H9 (cell line): ENCODE data around the gene DUS2. TPM values are rescaled to one million over a fixed set of nuclear protein-coding genes. Genes with fewer than 3 reads are reported as not detected.

Source experiments
- DNase-seq: peaks from one replicate; pipeline ENCODE4 v3.0.0-alpha.2; 2017
- H2AFZ ChIP-seq: one replicate; pipeline ENCODE4 v1.6.1; 2013; ENCODE audit warnings: mild to moderate bottlenecking, low read length, control low read depth, moderate library complexity
- H2AK5ac ChIP-seq: 2 replicates; pipeline ENCODE4 v1.6.1; 2013; ENCODE audit warnings: low read length, control low read depth, mixed read lengths; ENCODE audit not compliant: insufficient read length
- H2BK120ac ChIP-seq: one replicate; pipeline ENCODE4 v1.6.1; 2013; ENCODE audit warnings: low read depth, mild to moderate bottlenecking, low read length, control low read depth, inconsistent platforms; ENCODE audit not compliant: poor library complexity, severe bottlenecking
- H2BK12ac ChIP-seq: 2 replicates; pipeline ENCODE4 v1.6.1; 2013; ENCODE audit warnings: low read length, control low read depth, mixed read lengths, low read depth; ENCODE audit not compliant: insufficient read length
- H2BK15ac ChIP-seq: 2 replicates; pipeline ENCODE4 v1.6.1; 2013; ENCODE audit warnings: low read depth, low read length, control low read depth
- H2BK20ac ChIP-seq: one replicate; pipeline ENCODE4 v1.6.1; 2013; ENCODE audit warnings: low read depth, mild to moderate bottlenecking, low read length, control low read depth, inconsistent platforms; ENCODE audit not compliant: poor library complexity, severe bottlenecking
- H2BK5ac ChIP-seq: 2 replicates; pipeline ENCODE4 v1.6.1; 2013; ENCODE audit warnings: low read length, control low read depth, mixed read lengths; ENCODE audit not compliant: insufficient read length
- H3K14ac ChIP-seq: 2 replicates; pipeline ENCODE4 v1.6.1; 2013; ENCODE audit warnings: low read length, control low read depth; ENCODE audit not compliant: insufficient read depth
- H3K18ac ChIP-seq: 2 replicates; pipeline ENCODE4 v1.6.1; 2013; ENCODE audit warnings: low read depth, mild to moderate bottlenecking, mixed read lengths, low read length, control low read depth; ENCODE audit not compliant: insufficient read length
- H3K23ac ChIP-seq: 2 replicates; pipeline ENCODE4 v1.6.1; 2013; ENCODE audit warnings: low read length, control low read depth, mixed read lengths, low read depth; ENCODE audit not compliant: insufficient read length
- H3K23me2 ChIP-seq: 2 replicates; pipeline ENCODE4 v1.6.1; 2013; ENCODE audit warnings: low read depth, mild to moderate bottlenecking, mixed read lengths, low read length, control low read depth; ENCODE audit not compliant: insufficient read length, poor library complexity, severe bottlenecking
- H3K27ac ChIP-seq: 2 replicates; pipeline ENCODE4 v1.5.1; 2013; ENCODE audit warnings: low read length, control low read depth, mixed read lengths, low read depth; ENCODE audit not compliant: insufficient read length
- H3K27me3 ChIP-seq: 2 replicates; pipeline ENCODE4 v1.6.1; 2013; ENCODE audit warnings: low read length, control low read depth, inconsistent platforms; ENCODE audit not compliant: insufficient read depth
- H3K4ac ChIP-seq: 2 replicates; pipeline ENCODE4 v1.6.1; 2013; ENCODE audit warnings: low read depth, mild to moderate bottlenecking, control low read depth, inconsistent platforms, low read length, moderate library complexity
- H3K4me1 ChIP-seq: 2 replicates; pipeline ENCODE4 v1.6.1; 2013; ENCODE audit warnings: low read length, control low read depth, inconsistent platforms; ENCODE audit not compliant: insufficient read depth
- H3K4me2 ChIP-seq: 2 replicates; pipeline ENCODE4 v1.6.1; 2013; ENCODE audit warnings: low read length, control low read depth, mixed read lengths; ENCODE audit not compliant: insufficient read length, insufficient read depth
- H3K56ac ChIP-seq: 2 replicates; pipeline ENCODE4 v1.6.1; 2013; ENCODE audit warnings: low read depth, mild to moderate bottlenecking, mixed read lengths, low read length, control low read depth; ENCODE audit not compliant: insufficient read length
- H3K79me1 ChIP-seq: 2 replicates; pipeline ENCODE4 v1.6.1; 2013; ENCODE audit warnings: low read depth, mild to moderate bottlenecking, moderate library complexity, low read length, control low read depth, inconsistent platforms; ENCODE audit not compliant: insufficient read depth, poor library complexity, severe bottlenecking
- H3K79me2 ChIP-seq: 2 replicates; pipeline ENCODE4 v1.6.1; 2013; ENCODE audit warnings: low read length, control low read depth, inconsistent platforms; ENCODE audit not compliant: insufficient read depth
- H3K9ac ChIP-seq: 2 replicates; pipeline ENCODE4 v1.6.1; 2013; ENCODE audit warnings: low read length, control low read depth, mixed read lengths; ENCODE audit not compliant: insufficient read length; ENCODE audit errors: extremely low read depth
- H3K9me3 ChIP-seq: one replicate; pipeline ENCODE4 v1.6.1; 2013; ENCODE audit warnings: low read depth, low read length, inconsistent platforms; ENCODE audit not compliant: control insufficient read depth
- H3T11ph ChIP-seq: one replicate; pipeline ENCODE4 v1.6.1; 2013; ENCODE audit warnings: mild to moderate bottlenecking, low read length, control low read depth, inconsistent platforms
- H4K20me1 ChIP-seq: one replicate; pipeline ENCODE4 v1.6.1; 2013; ENCODE audit not compliant: control insufficient read depth, insufficient read length, insufficient read depth
- H4K5ac ChIP-seq: 2 replicates; pipeline ENCODE4 v1.6.1; 2013; ENCODE audit warnings: low read depth, mild to moderate bottlenecking, mixed read lengths, low read length, control low read depth; ENCODE audit not compliant: insufficient read length
- H4K8ac ChIP-seq: replicated peaks from 2 replicates; pipeline ENCODE4 v1.6.1; 2013; ENCODE audit warnings: low read length, control low read depth, mixed read lengths, low read depth; ENCODE audit not compliant: insufficient read length
- H4K91ac ChIP-seq: 2 replicates; pipeline ENCODE4 v1.6.1; 2013; ENCODE audit warnings: low read depth, mild to moderate bottlenecking, moderate library complexity, mixed read lengths, low read length, control low read depth; ENCODE audit not compliant: insufficient read length
- H3K27ac Mint-ChIP-seq, 3 experiments: 2 replicates in 2 of 3; 3 replicates in 1 of 3; pipeline ENCODE4 v1.8.0; 2020 to 2021; ENCODE audit warnings: mixed read lengths in 3 of 3, mild to moderate bottlenecking in 1 of 3, moderate library complexity in 1 of 3
- H3K27me3 Mint-ChIP-seq: 2 replicates; pipeline ENCODE4 v1.8.0; 2021; ENCODE audit warnings: low read depth, mild to moderate bottlenecking, moderate library complexity, mixed read lengths
- H3K36me3 Mint-ChIP-seq, 3 experiments: 2 replicates in 2 of 3; 3 replicates in 1 of 3; pipeline ENCODE4 v1.8.0; 2020 to 2021; ENCODE audit warnings: low read depth in 3 of 3, mixed read lengths in 3 of 3; ENCODE audit not compliant: insufficient read depth in 1 of 3
- H3K4me1 Mint-ChIP-seq, 2 experiments: 2 replicates each; pipeline ENCODE4 v1.8.0; 2020; ENCODE audit warnings: mixed read lengths in 2 of 2
- H3K4me3 Mint-ChIP-seq, 2 experiments: 2 replicates in 1 of 2; 3 replicates in 1 of 2; pipeline ENCODE4 v1.8.0; 2020 to 2021; ENCODE audit warnings: mild to moderate bottlenecking in 2 of 2, mixed read lengths in 2 of 2, moderate library complexity in 1 of 2
- H3K9me3 Mint-ChIP-seq, 2 experiments: 2 replicates in 1 of 2; 3 replicates in 1 of 2; pipeline ENCODE4 v1.8.0; 2020; ENCODE audit warnings: mild to moderate bottlenecking in 2 of 2, mixed read lengths in 2 of 2, moderate library complexity in 1 of 2
- CTCF ChIP-seq: fragments of 200-600 bp; sonication (generic); conservative IDR thresholded peaks from 3 replicates; pipeline ENCODE4 v1.8.0; 2021; ENCODE audit warnings: antibody characterized with exemption, mild to moderate bottlenecking
- WGBS: extraction: QIAGEN DNeasy Blood & Tissue Kit; methylation state at CpG from one replicate; pipeline ENCODE4 v1.1.7; 2013; ENCODE audit warnings: missing lambda C conversion rate, low lambda C conversion rate, mixed read lengths; ENCODE audit not compliant: insufficient read length; ENCODE audit errors: extremely low coverage; 5-methylcytosine and 5-hydroxymethylcytosine counted together
- long read RNA-seq: library from polyadenylated mRNA; unstranded; transcript quantifications from one replicate; pipeline ENCODE4 v2.0.0, GENCODE V29; 2020
- total RNA-seq: library from RNA; stranded (reverse); gene quantifications from 2 replicates; pipeline ENCODE4 v1.2.1, GENCODE V29; 2021

DUS2 gene
- total RNA-seq: 26.0 and 28.5 TPM in 2 replicates
- long read RNA-seq, transcript DUS2-201 (16 exons, 1,933 nt): minor isoform, 56 of 223 reads
- long read RNA-seq, transcript DUS2-207 (17 exons, 2,310 nt): major isoform, 138 of 223 reads
- long read RNA-seq, partial matches to known transcripts: 5 of 223 reads
- long read RNA-seq, other reads (novel, unspliced or antisense): 24 of 223 reads

- Histone ChIP-seq H3K79me1 (peaks cover 4% of the 10 kb centered on the region), H3K9me3 (no peaks in the 10 kb centered on the region), H2BK5ac (no peak within 1 kb of the TSS), H3K14ac (peak within 1 kb of the TSS; percentile 91), H3K4me2 (peak within 1 kb of the TSS; percentile 82), H2BK15ac (no peak within 1 kb of the TSS), H3K23me2 (peaks cover 5% of the 10 kb centered on the region), H3K4me1 (peaks cover 4% of the 10 kb centered on the region; the same call in 1 of the 2 replicates), H3K27me3 (no peaks in the 10 kb centered on the region), H2BK120ac (no peak within 1 kb of the TSS), H2BK20ac (no peak within 1 kb of the TSS), H4K8ac (no peak within 1 kb of the TSS), H3K56ac (no peak within 1 kb of the TSS), H2AFZ (no peak within 1 kb of the TSS), H3K9ac (peak within 1 kb of the TSS; percentile 93), H4K91ac (peak within 1 kb of the TSS; percentile 1), H3K18ac (peak within 1 kb of the TSS; percentile 92), H3K4ac (peak within 1 kb of the TSS; percentile 38), H4K20me1 (no peaks in the 10 kb centered on the region), H3K79me2 (peaks cover 8% of the 10 kb centered on the region; the same call in 1 of the 2 replicates), H3T11ph (no peak within 1 kb of the TSS), H3K27ac (no peak within 1 kb of the TSS), H4K5ac (peak within 1 kb of the TSS; percentile 45), H3K23ac (no peak within 1 kb of the TSS), H2BK12ac (no peak within 1 kb of the TSS), H2AK5ac (no peak within 1 kb of the TSS)
- peak; percentile 10; the same call in 1 of the 3 replicates for TF ChIP-seq CTCF
- H3K27ac Mint-ChIP-seq: peak within 1 kb of the TSS; percentile 98 to 100 (median 99)
- DNase-seq: peak; percentile 90
- H3K36me3 Mint-ChIP-seq: peaks cover 9 to 36% (median 30%) of the 10 kb centered on the region in 3 experiments
- H3K4me1 Mint-ChIP-seq: peaks cover 6 to 17% of the 10 kb centered on the region in 2 experiments
- H3K9me3 Mint-ChIP-seq: no peaks in the 10 kb centered on the region; a peak in 1 of 5 replicates
- WGBS: no CpG with 5 or more reads among the region's 84 CpGs
- H3K27me3 Mint-ChIP-seq: no peaks in the 10 kb centered on the region; the same call in 1 of the 2 replicates
- peak within 1 kb of the TSS; percentile 95 to 100 for H3K4me3 Mint-ChIP-seq
Observed at GRCh38 chr16:68022728-68023537, at the start of gene DUS2, which contains the start of gene DDX28. Gene DUS2 (plus strand): TSS chr16:68023284. CDS start chr16:68038024, 14,740 bp downstream. Gene DDX28 (minus strand): TSS chr16:68023232. CDS start chr16:68023202, 30 bp downstream.
